ENCODE data around the gene STAT5A. TPM values are rescaled to one million over a fixed set of nuclear protein-coding genes. Genes with fewer than 3 reads are reported as not detected.

Gene STAT5A
- total RNA-seq, 1 experiment from 2014 or later = 2.4 TPM

- DNase-seq = no peak
- no peaks in the 10 kb centered on the region for H3K27me3 ChIP-seq (replicated peaks; ENCODE audit: control insufficient read depth, insufficient read depth, low read length)
- ChIA-PET POLR2A (no interaction called here), CTCF (no interaction called here)
- H3K9me3 ChIP-seq = no peaks in the 10 kb centered on the region
- intact Hi-C loops (cut with micrococcal nuclease; ENCODE audit: unreplicated experiment) = no loop called here
- no peak overlapping the region for H3K4me3 ChIP-seq (ENCODE audit: low read depth, low read length)
- Mint-ChIP-seq H3K27ac (ENCODE audit: unreplicated experiment) (no peak overlapping the region), H3K36me3 (ENCODE audit: insufficient read depth, unreplicated experiment) (no peaks in the 10 kb centered on the region), H3K4me1 (ENCODE audit: low read depth, unreplicated experiment) (peaks cover 7% of the 10 kb centered on the region), H3K27me3 (ENCODE audit: insufficient read depth, unreplicated experiment) (no peaks in the 10 kb centered on the region), H3K4me3 (ENCODE audit: unreplicated experiment) (no peak overlapping the region), H3K9me3 (ENCODE audit: unreplicated experiment) (no peaks in the 10 kb centered on the region)
- H3K36me3 ChIP-seq (ENCODE audit: control insufficient read depth, insufficient read depth, low read length) = no peaks in the 10 kb centered on the region
- H3K4me1 ChIP-seq = peaks cover 7% of the 10 kb centered on the region; the same call in 1 of the 2 replicates
- BruUV-seq (replicated peaks) = no TSS peak
- TF ChIP-seq CTCF (IDR thresholded peaks at IDR 0.05; ENCODE audit: insufficient read depth in 1 of 2, low read depth in 1 of 2, low read length in 1 of 2, severe bottlenecking in 1 of 2, unreplicated experiment in 1 of 2) = no peak
Observed at GRCh38 chr17:42266918-42267766, 21.2 kb upstream of the STAT5A start.

DNA sequence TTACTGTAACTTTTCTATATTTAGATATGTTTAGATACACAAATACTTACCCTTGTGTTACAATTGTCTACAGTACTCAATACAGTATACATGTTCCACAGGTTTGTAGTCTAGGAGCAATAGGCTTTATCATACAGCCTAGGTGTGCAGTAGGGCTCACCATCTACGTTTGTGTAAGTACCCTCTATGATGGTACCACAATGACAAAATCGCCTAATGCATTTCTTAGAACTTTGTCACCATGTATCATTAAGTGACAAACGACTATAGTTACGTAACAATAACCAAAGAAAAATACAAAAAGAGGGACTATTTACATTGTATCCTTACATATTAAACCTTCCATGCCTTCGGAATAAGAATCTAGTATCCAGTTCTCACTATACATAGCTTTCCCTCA lies 20.1 kb upstream of the STAT5A start:
- no peak for DNase-seq
- POLR2A ChIA-PET = no interaction called here

DNA sequence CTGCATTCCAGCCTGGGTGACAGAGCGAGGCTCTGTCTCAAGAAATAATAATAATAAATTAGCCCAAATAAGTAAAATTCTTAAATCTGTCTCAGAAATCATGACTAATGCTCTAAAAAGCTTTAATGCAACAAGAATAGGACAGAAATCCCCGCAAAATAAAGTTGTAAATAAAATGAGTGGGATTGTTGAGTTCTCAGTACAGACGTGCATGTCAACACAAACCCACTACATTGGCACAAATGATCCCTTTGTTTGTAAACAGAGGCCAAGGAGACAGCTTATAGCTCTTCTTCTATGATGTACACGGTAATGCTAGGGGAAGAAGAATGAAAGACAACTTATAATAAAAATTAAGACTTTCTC lies 18.1 kb upstream of the STAT5A start:
- Mint-ChIP-seq H3K4me1 (ENCODE audit: low read depth, unreplicated experiment) (peaks cover 22% of the 10 kb centered on the region), H3K9me3 (ENCODE audit: unreplicated experiment) (no peaks in the 10 kb centered on the region), H3K4me3 (ENCODE audit: unreplicated experiment) (no peak overlapping the region), H3K36me3 (ENCODE audit: insufficient read depth, unreplicated experiment) (no peaks in the 10 kb centered on the region), H3K27ac (ENCODE audit: unreplicated experiment) (no peak overlapping the region), H3K27me3 (ENCODE audit: insufficient read depth, unreplicated experiment) (no peaks in the 10 kb centered on the region)
- Histone ChIP-seq H3K36me3 (ENCODE audit: control insufficient read depth, insufficient read depth, low read length) (no peaks in the 10 kb centered on the region), H3K9me3 (no peaks in the 10 kb centered on the region), H3K4me3 (ENCODE audit: low read depth, low read length) (no peak overlapping the region), H3K4me1 (peaks cover 15% of the 10 kb centered on the region), H3K27me3 (replicated peaks; ENCODE audit: control insufficient read depth, insufficient read depth, low read length) (no peaks in the 10 kb centered on the region)
- ChIA-PET POLR2A (no interaction called here), CTCF (no interaction called here)
- intact Hi-C loops (cut with micrococcal nuclease; ENCODE audit: unreplicated experiment) = no loop called here
- no peak for TF ChIP-seq CTCF (IDR thresholded peaks at IDR 0.05; ENCODE audit: insufficient read depth in 1 of 2, low read depth in 1 of 2, low read length in 1 of 2, severe bottlenecking in 1 of 2, unreplicated experiment in 1 of 2)
- no TSS peak for BruUV-seq (replicated peaks)
- DNase-seq = no peak

More for the DNA sequence above, 20.1 kb upstream of the STAT5A start:
- TF ChIP-seq CTCF (IDR thresholded peaks at IDR 0.05; ENCODE audit: insufficient read depth in 1 of 2, low read depth in 1 of 2, low read length in 1 of 2, severe bottlenecking in 1 of 2, unreplicated experiment in 1 of 2) = no peak
- peaks cover 7% of the 10 kb centered on the region; the same call in 1 of the 2 replicates for H3K4me1 ChIP-seq
- CTCF ChIA-PET = interaction anchor here (1.3 kb wide), 1 partner anchor 46 kb away, joined by 3 read pairs; no protein-coding TSS in a partner anchor
- Mint-ChIP-seq H3K4me3 (ENCODE audit: unreplicated experiment) (no peak overlapping the region), H3K36me3 (ENCODE audit: insufficient read depth, unreplicated experiment) (no peaks in the 10 kb centered on the region), H3K9me3 (ENCODE audit: unreplicated experiment) (no peaks in the 10 kb centered on the region), H3K27me3 (ENCODE audit: insufficient read depth, unreplicated experiment) (no peaks in the 10 kb centered on the region), H3K4me1 (ENCODE audit: low read depth, unreplicated experiment) (peaks cover 7% of the 10 kb centered on the region), H3K27ac (ENCODE audit: unreplicated experiment) (no peak overlapping the region)
- no peaks in the 10 kb centered on the region for H3K27me3 ChIP-seq (replicated peaks; ENCODE audit: control insufficient read depth, insufficient read depth, low read length)
- H3K9me3 ChIP-seq = no peaks in the 10 kb centered on the region
- H3K36me3 ChIP-seq (ENCODE audit: control insufficient read depth, insufficient read depth, low read length) = no peaks in the 10 kb centered on the region
- no TSS peak for BruUV-seq (replicated peaks)
- no peak overlapping the region for H3K4me3 ChIP-seq (ENCODE audit: low read depth, low read length)
- intact Hi-C loops (cut with micrococcal nuclease; ENCODE audit: unreplicated experiment) = no loop called here

All from Caco-2 (cell line).